GM18868 (cell line): ENCODE measurements around the gene DUSP16.
A peak's percentile ranks its signal among the peaks of the same experiment; 100 is the strongest.
"Not testable (repeated sequence)": the region's sequence is repeated elsewhere in the genome, so short reads cannot be mapped to it uniquely, and the experiment has no call there.

Experiments used
- ATAC-seq: cut with Tn5 transposase; IDR thresholded peaks from one replicate; pipeline ENCODE4 v1.9.1; 2021; ENCODE audit warnings: mild to moderate bottlenecking, moderate library complexity; ENCODE audit not compliant: unreplicated experiment

The DUSP16 gene, protein sequence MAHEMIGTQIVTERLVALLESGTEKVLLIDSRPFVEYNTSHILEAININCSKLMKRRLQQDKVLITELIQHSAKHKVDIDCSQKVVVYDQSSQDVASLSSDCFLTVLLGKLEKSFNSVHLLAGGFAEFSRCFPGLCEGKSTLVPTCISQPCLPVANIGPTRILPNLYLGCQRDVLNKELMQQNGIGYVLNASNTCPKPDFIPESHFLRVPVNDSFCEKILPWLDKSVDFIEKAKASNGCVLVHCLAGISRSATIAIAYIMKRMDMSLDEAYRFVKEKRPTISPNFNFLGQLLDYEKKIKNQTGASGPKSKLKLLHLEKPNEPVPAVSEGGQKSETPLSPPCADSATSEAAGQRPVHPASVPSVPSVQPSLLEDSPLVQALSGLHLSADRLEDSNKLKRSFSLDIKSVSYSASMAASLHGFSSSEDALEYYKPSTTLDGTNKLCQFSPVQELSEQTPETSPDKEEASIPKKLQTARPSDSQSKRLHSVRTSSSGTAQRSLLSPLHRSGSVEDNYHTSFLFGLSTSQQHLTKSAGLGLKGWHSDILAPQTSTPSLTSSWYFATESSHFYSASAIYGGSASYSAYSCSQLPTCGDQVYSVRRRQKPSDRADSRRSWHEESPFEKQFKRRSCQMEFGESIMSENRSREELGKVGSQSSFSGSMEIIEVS

DNA sequence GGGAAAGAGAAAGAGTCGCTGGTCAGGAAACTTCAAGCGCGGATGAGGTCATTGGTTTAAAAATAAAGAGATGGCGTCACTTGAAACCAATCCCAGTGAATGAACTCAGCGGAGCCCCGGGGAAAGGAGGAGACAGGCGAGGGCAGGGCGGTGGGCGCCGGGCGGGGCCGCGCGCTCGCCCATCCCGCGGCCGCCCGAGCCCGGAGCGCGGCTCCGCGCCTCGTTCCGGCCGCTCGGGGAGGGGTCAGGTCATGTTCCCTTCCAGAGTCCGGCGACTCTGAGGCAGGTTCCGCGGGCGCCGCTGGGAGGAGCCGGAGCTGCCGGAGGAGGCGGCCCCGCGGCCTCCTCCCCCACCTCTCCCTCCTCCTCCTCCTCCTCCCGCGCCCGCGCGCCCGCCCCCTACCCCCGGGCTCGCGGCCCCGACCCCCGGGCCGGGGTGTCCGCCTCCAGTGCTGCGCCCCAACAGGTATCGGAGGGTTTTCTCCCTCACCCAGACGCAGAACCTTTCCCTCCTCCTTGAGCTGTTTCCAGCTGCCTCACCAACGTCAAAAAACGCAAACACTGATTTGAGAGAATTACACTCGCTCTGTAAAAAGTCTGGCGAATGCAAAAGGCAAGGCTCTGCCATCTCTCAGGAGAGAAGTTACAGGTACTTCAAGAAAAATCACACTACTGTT lies at the start of gene DUSP16:
TSS of gene DUSP16 (minus strand) at position 279 of the 677 bp plus-strand sequence. CDS start 41,765 bp downstream, outside the sequence.
- peak; percentile 66 for ATAC-seq

DNA sequence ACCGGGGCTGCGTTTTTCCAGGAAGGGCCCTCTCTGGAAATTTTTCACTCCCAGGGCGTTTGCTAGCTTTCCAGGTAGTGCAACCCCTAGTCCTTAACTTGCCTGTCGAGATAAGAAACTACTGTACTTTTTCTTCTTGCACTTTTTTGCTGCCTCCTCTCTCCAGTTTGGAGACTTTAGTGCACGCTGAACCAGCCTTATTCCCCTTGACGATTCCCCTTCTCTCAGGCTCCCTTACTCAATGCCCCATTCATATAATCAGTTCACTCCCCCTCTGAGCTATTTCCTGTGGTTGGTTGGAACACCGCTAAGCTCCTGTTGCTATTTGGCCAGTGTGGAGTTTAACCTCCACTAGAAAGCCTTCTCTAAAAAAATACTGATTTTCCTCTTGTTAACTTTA lies 49.7 kb upstream of the DUSP16 start:
- ATAC-seq, result no peak

DNA sequence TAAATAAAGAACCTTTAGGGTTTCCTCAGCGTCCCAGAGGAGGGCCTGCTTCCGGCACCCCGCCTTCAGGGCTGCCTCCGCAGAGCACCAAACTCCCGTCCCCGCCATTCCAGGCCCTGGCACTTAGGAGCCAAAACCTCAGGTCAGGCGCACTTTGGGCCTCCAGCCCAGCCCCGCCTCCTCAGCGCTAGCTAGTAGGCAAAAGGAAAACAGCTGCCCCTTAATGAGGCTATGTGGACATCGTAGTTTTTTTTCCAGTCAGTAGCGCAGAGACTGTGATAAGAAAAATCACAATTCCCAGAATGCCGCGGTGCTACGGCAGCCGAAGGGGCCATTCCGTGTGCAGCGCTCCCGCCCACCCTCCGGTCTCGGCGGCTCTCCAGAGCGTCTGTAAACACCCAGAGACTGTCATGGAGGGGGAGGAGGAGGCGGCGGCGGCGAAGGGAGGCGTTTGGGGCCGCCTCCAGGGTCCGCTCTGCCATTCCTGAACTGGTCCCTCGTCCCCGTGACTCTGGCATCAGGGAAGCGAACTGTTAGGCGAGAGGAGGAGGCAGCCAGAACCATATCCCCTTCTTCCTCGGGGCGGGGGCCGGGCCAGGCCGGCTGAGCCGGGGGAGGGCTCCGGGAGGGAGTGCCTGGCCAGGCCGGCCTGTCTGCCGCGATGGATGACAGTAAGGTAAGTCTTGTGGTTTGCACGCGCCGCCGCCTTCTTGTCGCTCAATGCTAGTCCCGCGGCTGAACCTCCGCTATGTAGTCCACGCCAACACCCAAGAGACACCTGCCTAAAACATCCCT lies 49.0 kb upstream of the DUSP16 start, which contains the start of gene CREBL2:
TSS of gene CREBL2 (plus strand) at position 365 of the 795 bp plus-strand sequence. CDS start at position 662, 297 bp downstream.
- ATAC-seq, result peak; percentile 67

DNA sequence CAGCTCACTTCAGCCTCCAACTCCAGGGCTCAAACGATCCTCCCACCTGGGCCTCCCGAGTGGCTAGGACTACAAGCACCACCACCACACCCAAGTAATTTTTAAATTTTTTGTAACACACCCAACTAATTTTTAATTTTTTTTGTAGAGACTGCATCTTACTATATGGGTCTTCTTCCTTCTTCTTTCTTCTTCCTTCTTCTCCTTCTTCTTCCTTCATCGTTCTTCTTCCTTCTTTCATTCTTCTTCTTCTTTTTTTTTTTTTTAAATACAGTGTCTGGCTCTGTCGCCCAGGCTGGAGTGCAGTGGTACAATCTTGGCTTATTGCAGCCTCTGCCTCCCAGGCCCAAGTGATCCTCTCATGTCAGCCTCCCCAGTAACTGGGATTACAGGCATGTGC lies 48.0 kb upstream of the DUSP16 start:
- no peak for ATAC-seq

DNA sequence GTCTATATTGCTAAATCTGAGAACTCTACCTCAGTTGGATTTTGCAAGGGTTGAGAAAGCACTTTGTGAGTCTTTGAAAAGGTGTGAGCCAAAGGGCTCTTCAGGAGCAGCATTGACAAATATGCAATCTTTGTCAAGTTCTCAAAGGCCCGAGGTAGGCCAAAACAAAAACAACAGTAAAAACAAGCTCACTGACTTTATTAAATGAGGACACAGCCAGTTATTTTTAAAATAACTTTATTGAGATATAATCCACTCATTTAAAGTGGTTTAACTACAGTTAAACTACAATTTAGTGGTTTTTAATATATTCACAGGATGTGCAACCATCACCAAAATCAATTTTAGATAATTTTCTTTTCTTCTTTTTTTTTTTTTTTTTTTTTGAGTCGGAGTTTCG lies 47.0 kb upstream of the DUSP16 start:
- ATAC-seq, result no peak

DNA sequence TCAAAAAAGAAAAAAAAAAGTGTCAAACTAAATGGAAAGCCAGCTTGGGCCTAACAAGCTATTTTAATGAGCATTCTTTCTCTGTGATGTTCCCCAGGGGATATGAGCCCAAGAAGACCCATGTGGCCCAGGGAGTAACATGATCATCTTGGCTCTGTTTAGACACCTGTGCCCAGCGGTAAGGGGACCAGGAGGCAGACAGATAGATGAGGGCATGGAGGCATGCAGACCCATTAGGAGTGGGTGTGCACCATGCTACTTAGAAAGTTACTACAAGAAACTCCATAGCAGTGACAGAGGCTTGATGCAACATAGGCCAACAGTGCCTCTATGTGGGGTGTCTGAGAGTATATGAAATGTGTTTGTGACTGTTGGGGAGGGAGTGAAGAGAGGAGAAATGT lies 45.9 kb upstream of the DUSP16 start:
- ATAC-seq, result peak; percentile 31

DNA sequence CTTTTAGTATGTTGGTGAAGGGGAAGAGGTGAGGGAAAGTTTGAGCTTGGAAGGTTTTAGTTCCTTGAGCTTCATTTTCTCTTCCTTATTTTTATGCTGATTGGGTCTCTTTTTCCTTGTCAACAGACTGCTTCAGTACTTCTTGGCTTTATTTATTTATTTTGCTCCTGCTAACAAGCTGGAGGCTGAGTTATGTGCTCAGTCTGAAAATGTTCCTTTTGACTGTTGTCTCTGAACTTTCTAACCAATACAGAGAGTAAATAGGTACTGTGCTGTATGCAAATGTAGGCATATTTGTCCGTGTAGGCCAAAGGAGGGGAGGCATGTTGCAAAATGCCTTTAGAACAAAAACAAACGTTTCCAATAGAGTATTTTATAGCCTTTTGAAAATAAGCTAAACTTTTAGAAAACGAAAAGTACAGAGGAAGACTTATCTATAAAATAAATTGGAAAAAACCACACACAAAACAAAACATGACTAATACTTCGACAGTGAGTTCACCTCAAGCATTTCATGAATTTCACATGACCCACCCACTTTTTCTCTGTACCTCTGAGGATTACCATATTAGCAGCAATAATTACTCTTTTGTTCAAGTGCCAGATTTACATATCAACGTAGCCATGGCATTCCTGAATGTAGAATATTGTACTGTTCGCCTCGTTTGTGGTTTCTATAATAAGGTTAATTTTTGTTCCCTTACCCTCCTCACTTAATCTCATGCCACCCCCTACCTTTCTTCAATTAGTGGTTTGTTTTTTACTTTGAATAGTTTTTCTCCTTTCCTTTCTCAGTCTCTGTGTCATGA lies 44.3 kb upstream of the DUSP16 start:
- peak; percentile 52 for ATAC-seq

DNA sequence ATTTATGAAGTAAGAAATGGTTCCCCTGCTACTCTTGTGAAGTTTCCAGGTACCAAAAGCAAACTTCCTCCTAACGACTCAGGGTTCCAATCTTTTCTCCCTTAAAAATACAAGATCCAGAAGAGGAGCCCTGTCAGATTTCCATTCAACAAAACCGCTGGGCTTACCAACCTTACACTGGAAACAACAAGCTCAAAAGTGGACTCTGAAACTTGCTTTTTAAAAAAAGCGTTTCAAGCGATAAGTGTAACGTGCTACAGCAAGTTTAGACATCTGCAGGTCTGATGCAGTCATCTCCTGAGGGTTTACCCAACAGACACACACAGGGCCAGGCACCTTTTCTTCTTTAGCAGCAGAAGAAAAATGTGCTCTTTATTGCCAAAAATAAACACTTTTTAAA lies 42.1 kb upstream of the DUSP16 start:
- ATAC-seq, result no peak

DNA sequence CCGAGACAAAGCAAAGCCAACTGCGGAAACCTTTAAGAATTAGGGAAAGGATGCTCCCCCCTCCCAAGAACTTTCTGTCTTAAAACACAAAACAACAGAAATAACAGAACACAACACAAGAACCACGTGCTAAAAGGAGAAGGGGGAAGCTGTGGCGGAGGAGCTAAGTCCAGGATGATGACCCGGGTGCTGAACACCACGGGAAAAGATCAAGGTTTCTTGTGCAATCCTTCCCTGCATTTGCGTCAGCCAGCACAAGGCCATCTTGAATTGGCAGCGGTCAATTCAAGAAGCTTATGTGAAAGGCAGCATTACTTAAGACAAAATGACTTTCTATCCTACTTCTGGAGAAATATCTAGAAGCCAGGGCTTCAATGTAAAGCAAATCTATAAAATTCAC lies 38.0 kb upstream of the DUSP16 start:
- no peak for ATAC-seq

DNA sequence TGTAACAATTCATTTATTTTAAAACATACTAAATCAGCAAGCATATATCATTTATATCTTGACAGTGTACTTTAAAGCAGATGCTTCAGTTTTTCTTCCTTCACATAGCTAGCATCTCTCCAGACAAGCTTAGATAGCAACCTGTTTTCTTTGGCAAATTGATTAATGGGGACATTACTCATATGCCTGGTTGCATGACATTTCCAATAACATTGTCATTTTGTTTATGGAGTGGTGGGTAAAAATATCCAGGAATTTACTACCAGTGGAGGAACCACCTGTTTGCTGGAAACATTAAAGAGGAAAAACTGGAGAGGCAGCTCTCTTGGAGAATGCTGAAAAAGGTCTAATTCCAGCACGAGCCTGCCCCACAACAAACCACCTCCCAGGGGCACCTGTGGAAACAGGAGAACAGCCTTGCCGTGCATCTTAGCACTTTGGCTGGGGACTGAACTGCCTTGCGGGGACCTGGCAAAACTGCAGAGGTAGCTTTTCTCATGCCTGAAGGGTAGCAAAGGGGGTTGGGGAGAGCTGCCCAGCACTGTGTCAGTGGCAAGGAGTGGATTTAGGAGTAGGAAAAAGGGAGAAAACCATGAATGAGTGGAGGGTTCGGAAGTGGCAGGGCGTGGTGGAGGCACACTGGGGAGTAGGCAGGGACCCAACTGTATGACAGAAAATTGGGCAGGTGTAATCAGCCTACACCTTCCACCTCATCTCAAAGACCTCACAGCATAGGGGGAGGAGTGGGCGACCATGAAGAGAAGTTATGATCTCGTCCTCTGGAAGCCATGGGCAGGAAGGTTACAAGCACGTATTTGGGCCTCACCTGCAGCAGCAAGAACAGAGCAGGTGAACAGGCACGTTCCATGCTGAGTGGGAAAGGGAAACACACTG lies 37.3 kb upstream of the DUSP16 start:
- no peak for ATAC-seq

DNA sequence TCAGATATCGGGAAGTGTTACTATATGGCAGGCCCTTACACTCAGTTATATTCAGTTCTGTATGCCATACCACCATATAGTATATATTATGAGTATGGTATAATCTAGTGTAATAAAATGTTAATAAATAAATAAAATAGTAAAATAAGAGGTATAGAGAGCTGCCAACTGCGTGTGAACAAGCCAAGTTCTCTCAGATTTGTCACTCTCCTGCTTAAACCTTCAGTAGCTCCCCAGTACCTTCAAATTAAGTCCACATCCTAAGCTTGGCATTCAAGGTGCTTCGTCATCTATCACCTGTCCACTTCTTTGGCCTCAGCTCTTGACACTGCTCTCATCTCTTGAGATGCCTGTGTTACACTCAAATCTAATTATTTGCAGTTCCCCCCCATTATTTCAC lies 36.2 kb upstream of the DUSP16 start:
- no peak for ATAC-seq

DNA sequence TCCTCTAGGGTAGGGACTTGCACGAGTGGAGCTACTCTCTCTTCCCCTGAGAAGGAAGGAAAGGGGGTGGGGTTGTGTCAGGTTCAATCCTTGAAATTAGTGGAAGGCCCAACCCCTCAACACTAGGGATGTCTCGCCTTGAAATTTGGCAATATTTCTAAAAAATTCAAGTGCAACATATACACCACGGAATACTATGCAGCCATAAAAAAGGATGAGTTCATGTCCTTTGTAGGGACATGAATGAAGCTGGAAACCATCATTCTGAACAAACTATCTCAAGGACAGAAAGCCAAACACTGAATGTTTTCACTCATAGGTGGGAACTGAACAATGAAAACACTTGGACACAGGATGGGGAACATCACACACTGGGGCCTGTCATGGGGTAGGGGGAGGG lies 33.9 kb upstream of the DUSP16 start:
- ATAC-seq, result not testable (repeated sequence)

DNA sequence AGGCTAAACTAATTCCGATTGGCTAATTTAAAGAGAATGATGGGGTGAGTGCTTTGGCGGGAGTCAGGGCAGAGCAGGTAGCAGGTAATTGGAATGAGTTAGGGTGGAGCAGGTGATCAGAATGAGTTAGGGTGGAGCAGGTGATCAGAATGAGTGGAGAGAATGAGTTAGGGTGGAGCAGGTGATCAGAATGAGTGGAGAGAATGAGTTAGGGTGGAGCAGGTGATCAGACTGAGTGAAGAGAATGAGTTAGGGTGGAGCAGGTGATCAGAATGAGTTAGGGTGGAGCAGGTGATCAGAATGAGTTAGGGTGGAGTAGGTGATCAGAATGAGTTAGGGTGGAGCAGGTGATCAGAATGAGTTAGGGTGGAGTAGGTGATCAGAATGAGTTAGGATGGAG lies 33.3 kb upstream of the DUSP16 start:
- not testable (repeated sequence) for ATAC-seq

DNA sequence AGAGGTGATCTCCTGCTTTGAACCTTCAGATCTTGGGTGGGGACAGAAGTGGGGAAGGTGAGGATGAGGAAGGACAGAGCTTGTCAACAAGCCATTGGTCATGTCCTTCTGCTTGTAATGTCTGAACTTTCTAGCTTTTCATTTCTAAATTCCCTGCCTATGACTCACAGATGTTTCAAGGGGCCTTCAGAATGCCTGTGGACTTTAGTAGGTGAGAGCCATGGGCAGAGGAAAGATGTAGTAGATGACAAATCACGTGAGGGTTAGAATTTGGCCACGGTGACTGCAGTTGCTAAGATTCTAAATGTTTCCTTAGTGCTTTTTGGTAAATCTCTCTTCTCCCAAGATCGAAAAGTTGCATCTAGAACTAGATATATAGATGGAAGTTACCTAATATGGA lies 30.3 kb upstream of the DUSP16 start:
- ATAC-seq, result no peak

DNA sequence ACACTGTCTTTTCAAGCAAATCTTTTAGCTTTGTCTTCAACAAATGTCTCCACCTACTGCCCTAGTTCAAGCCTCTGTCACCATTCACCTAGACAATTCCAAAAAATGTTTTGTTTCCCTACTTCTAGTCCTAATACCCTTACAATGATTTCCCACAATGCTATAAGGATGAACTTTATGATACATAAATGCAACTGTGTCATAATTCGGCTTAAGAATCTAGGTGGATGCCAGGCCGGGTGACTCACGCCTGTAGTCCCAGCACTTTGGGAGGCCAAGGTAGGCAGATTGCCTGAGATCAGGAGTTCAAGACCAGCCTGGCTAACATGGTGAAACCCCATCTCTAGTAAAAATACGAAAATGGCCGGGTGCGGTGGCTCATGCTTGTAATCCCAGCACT lies 28.3 kb upstream of the DUSP16 start:
- no peak for ATAC-seq

DNA sequence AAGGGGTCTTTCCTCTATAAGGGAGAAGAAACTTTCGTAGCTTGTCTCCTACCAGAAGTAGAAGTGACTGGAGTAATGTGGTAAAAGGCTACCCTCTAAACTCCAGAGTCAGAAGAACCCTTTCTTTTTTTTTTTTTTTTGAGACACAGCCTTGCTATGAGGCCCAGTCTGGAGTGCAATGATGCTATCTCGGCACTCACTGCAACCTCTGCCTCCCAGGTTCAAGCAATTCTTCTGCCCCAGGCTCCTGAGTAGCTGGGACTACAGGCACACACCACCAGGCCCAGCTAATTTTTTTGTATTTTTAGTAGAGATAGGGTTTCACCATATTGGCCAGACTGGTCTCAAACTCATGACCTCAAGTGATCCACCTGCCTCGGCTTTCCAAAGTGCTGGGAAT lies 25.8 kb upstream of the DUSP16 start:
- not testable (repeated sequence) for ATAC-seq

DNA sequence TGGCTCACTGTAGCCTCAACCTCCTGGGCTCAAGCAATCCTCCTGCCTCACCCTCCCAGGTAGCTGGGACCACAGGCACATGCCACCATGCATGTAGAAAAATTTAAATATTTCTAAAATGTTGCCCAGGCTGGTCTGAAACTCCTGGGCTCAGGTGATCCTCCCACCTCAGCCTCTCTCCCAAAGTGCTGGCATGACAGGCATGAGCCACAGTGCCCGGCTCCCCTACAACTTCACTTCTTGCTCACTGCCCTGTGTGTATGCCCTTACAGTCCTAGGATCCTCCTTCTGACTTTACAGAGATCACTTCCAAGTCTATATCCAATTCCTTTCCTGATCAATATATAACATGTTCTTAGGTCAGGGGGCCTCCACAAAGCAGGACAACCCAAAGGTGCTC lies 25.2 kb upstream of the DUSP16 start:
- no peak for ATAC-seq

DNA sequence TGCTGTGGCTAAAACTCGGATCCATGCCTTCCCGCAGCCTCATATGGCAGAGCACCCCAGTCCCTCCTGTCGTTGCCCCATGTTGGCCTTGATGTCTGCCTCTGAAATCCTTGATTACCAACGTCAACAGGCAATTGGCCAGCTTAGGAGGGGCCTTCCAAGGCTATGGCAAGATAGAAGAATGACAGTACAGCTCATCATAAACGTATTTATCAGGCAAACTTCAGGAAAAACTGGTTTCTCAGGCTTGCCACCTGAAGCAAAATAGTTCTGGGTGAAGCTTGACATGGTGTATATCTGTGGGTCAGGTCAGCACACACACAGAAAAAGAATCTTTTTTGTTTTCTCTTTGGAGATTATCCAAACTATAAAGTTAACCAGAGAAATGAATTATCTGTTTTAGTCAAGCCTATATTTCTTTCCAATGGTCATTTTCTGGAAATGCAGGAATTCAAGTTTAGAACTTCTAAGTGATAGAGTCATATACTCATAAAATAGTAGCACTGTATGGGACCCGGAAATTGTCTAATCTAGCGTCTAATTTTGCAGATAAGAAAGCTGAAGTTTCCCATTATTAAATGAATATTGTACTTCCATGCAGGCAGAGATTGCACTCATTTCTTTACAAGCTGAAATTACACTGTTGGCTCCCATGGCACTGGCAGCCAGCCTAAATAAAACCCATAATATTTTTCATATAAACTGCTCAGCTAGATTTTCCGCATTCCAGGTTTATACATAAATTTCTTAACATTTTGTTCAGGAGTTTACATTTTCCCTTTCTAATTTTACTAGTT lies 24.4 kb upstream of the DUSP16 start:
- ATAC-seq, result no peak
